A375 (cell line): ENCODE measurements around the gene ITGB8. TPM values are rescaled to one million over a fixed set of nuclear protein-coding genes. Genes with fewer than 3 reads are reported as not detected.

Experiments used
- small RNA-seq: library from RNA; depleted of rRNA; stranded (forward); fragments of <200 nt; gene quantifications from one replicate; pipeline ENCODE3, GENCODE V24; 2014
- total RNA-seq: library from RNA; depleted of rRNA; stranded (reverse); fragments of >200 nt; shearing (Covaris generic); gene quantifications from 2 replicates; pipeline ENCODE4 v1.2.3, GENCODE V29; 2014; rRNA removed

The ITGB8 gene
- total RNA-seq: 44.3 and 50.9 TPM in 2 replicates

DNA sequence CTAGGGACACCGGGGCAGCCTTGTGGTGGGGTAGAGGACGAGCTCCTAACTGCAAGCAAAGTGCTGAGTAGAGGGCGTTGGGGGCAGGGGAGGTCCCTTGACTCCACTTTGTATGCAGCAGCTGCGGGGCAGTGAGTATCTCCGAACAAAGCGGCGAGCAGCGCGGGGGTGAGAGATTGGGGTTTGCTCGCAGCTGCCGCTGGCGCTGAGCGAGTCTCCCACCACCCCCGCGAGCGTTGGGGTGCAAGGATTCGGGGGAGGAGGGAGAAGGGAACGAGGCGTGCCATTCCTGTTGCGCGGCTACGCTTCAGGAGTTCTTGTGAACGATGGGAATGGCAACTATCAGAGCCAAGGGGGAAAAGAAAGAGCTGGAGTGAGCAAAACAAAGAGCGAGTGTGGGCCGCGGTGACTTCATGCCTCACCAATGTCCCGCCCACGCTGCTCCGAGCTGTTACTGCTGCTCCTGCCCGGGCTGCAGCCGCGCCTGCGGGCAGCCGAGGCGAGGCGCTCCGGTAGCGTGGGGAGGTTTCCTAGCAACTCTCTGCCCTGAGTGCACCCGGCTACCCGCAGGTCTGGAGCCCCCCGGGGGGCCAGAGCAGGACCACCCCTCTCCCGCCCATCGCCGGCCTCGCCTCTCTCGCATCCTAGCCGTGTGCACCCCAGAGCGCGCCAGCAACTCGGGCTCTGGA, at the start of gene ITGB8:
ITGB8 (plus strand) TSS at position 662 of the 689 bp plus-strand sequence. CDS start 907 bp downstream, outside the sequence.

Small RNAs within 50 kb of the gene (small RNA-seq; reads per million reads assigned to genes)
- not detected for gene RF00275

Other genes starting within 250 kb of the ITGB8 start
- 0.08 and 0.19 TPM in 2 replicates for gene MACC1, start 113.5 kb upstream of the ITGB8 start, total RNA-seq